Measurements from ENCODE around the gene VIT. TPM values are rescaled to one million over a fixed set of nuclear protein-coding genes. Genes with fewer than 3 reads are reported as not detected.
A peak's percentile ranks its signal among the peaks of the same experiment; 100 is the strongest.

The VIT gene
- total RNA-seq, 1 donor from 2014 or later, result not detected

- intact Hi-C loops (cut with micrococcal nuclease), result no loop called here
- Mint-ChIP-seq H3K36me3 (ENCODE audit: low read depth) (no peaks in the 10 kb centered on the region), H3K9me3 (peaks cover 8% of the 10 kb centered on the region), H3K27me3 (no peaks in the 10 kb centered on the region), H3K4me1 (no peaks in the 10 kb centered on the region), H3K27ac (no peak overlapping the region), H3K4me3 (no peak overlapping the region)
- DNase-seq, result no peak
Observed at GRCh38 chr2:36707050-36707449, 10.5 kb downstream of the VIT start.

- intact Hi-C loops (cut with micrococcal nuclease), result no loop called here
- Mint-ChIP-seq H3K4me1 (no peaks in the 10 kb centered on the region), H3K4me3 (no peak overlapping the region), H3K27ac (no peak overlapping the region), H3K27me3 (no peaks in the 10 kb centered on the region), H3K36me3 (ENCODE audit: low read depth) (no peaks in the 10 kb centered on the region), H3K9me3 (peaks cover 8% of the 10 kb centered on the region)
- DNase-seq, result peak; percentile 28
Observed at GRCh38 chr2:36708041-36708741, 11.7 kb downstream of the VIT start.

GRCh38 chr2:36710858-36711515, 14.5 kb downstream of the VIT start:
- no peak for DNase-seq
- H3K27me3 Mint-ChIP-seq, result no peaks in the 10 kb centered on the region
- H3K27ac Mint-ChIP-seq, result no peak overlapping the region
- peaks cover 8% of the 10 kb centered on the region for H3K9me3 Mint-ChIP-seq
- H3K36me3 Mint-ChIP-seq (ENCODE audit: low read depth), result no peaks in the 10 kb centered on the region
- intact Hi-C loops (cut with micrococcal nuclease), result no loop called here
- H3K4me3 Mint-ChIP-seq, result no peak overlapping the region
- no peaks in the 10 kb centered on the region for H3K4me1 Mint-ChIP-seq

- Mint-ChIP-seq H3K4me1 (no peaks in the 10 kb centered on the region), H3K36me3 (ENCODE audit: low read depth) (no peaks in the 10 kb centered on the region), H3K9me3 (peaks cover 8% of the 10 kb centered on the region), H3K27me3 (no peaks in the 10 kb centered on the region), H3K27ac (no peak overlapping the region), H3K4me3 (no peak overlapping the region)
- DNase-seq, result no peak
- intact Hi-C loops (cut with micrococcal nuclease), result no loop called here
Observed at GRCh38 chr2:36711741-36712314, 15.3 kb downstream of the VIT start.

GRCh38 chr2:36713310-36713709, 16.8 kb downstream of the VIT start:
- no peak overlapping the region for H3K27ac Mint-ChIP-seq
- no peak for DNase-seq
- H3K36me3 Mint-ChIP-seq (ENCODE audit: low read depth), result no peaks in the 10 kb centered on the region
- intact Hi-C loops (cut with micrococcal nuclease), result no loop called here
- no peaks in the 10 kb centered on the region for H3K4me1 Mint-ChIP-seq
- no peak overlapping the region for H3K4me3 Mint-ChIP-seq
- H3K27me3 Mint-ChIP-seq, result no peaks in the 10 kb centered on the region
- peaks cover 8% of the 10 kb centered on the region for H3K9me3 Mint-ChIP-seq

GRCh38 chr2:36716111-36716510, 19.6 kb downstream of the VIT start:
- H3K36me3 Mint-ChIP-seq (ENCODE audit: low read depth), result no peaks in the 10 kb centered on the region
- no peak overlapping the region for H3K4me3 Mint-ChIP-seq
- H3K27ac Mint-ChIP-seq, result no peak overlapping the region
- DNase-seq, result no peak
- H3K4me1 Mint-ChIP-seq, result no peaks in the 10 kb centered on the region
- H3K27me3 Mint-ChIP-seq, result no peaks in the 10 kb centered on the region
- peaks cover 2% of the 10 kb centered on the region for H3K9me3 Mint-ChIP-seq
- intact Hi-C loops (cut with micrococcal nuclease), result no loop called here

- no peak overlapping the region for H3K4me3 Mint-ChIP-seq
- no peaks in the 10 kb centered on the region for H3K27me3 Mint-ChIP-seq
- intact Hi-C loops (cut with micrococcal nuclease), result no loop called here
- no peaks in the 10 kb centered on the region for H3K4me1 Mint-ChIP-seq
- no peak for DNase-seq
- no peaks in the 10 kb centered on the region for H3K9me3 Mint-ChIP-seq
- no peak overlapping the region for H3K27ac Mint-ChIP-seq
- H3K36me3 Mint-ChIP-seq (ENCODE audit: low read depth), result no peaks in the 10 kb centered on the region
Observed at GRCh38 chr2:36717603-36718266, 21.2 kb downstream of the VIT start.

GRCh38 chr2:36727550-36727949, 31.0 kb downstream of the VIT start:
- intact Hi-C loops (cut with micrococcal nuclease), result no loop called here
- no peak overlapping the region for H3K4me3 Mint-ChIP-seq
- no peak overlapping the region for H3K27ac Mint-ChIP-seq
- DNase-seq, result no peak
- no peaks in the 10 kb centered on the region for H3K27me3 Mint-ChIP-seq
- H3K36me3 Mint-ChIP-seq (ENCODE audit: low read depth), result no peaks in the 10 kb centered on the region
- H3K4me1 Mint-ChIP-seq, result no peaks in the 10 kb centered on the region
- H3K9me3 Mint-ChIP-seq, result no peaks in the 10 kb centered on the region

- no peak overlapping the region for H3K4me3 Mint-ChIP-seq
Observed at GRCh38 chr2:36729067-36729466, 32.6 kb downstream of the VIT start.

GRCh38 chr2:36731941-36732672, 35.6 kb downstream of the VIT start:
- no peak overlapping the region for H3K4me3 Mint-ChIP-seq
- no peaks in the 10 kb centered on the region for H3K4me1 Mint-ChIP-seq
- H3K36me3 Mint-ChIP-seq (ENCODE audit: low read depth), result no peaks in the 10 kb centered on the region
- DNase-seq, result no peak
- no peak overlapping the region for H3K27ac Mint-ChIP-seq
- intact Hi-C loops (cut with micrococcal nuclease), result no loop called here
- H3K9me3 Mint-ChIP-seq, result no peaks in the 10 kb centered on the region
- H3K27me3 Mint-ChIP-seq, result no peaks in the 10 kb centered on the region

More at GRCh38 chr2:36729067-36729466, 32.6 kb downstream of the VIT start:
- no peaks in the 10 kb centered on the region for H3K27me3 Mint-ChIP-seq
- intact Hi-C loops (cut with micrococcal nuclease), result no loop called here
- no peaks in the 10 kb centered on the region for H3K9me3 Mint-ChIP-seq
- DNase-seq, result no peak
- H3K4me1 Mint-ChIP-seq, result no peaks in the 10 kb centered on the region
- H3K36me3 Mint-ChIP-seq (ENCODE audit: low read depth), result no peaks in the 10 kb centered on the region
- no peak overlapping the region for H3K27ac Mint-ChIP-seq

GRCh38 chr2:36732673-36733036, 36.1 kb downstream of the VIT start:
- no peaks in the 10 kb centered on the region for H3K9me3 Mint-ChIP-seq
- DNase-seq, result no peak
- H3K36me3 Mint-ChIP-seq (ENCODE audit: low read depth), result no peaks in the 10 kb centered on the region
- no peak overlapping the region for H3K4me3 Mint-ChIP-seq
- intact Hi-C loops (cut with micrococcal nuclease), result no loop called here
- H3K27me3 Mint-ChIP-seq, result no peaks in the 10 kb centered on the region
- H3K4me1 Mint-ChIP-seq, result no peaks in the 10 kb centered on the region
- H3K27ac Mint-ChIP-seq, result no peak overlapping the region

GRCh38 chr2:36733215-36733614, 36.7 kb downstream of the VIT start:
- Mint-ChIP-seq H3K27me3 (no peaks in the 10 kb centered on the region), H3K36me3 (ENCODE audit: low read depth) (no peaks in the 10 kb centered on the region), H3K9me3 (no peaks in the 10 kb centered on the region), H3K4me1 (no peaks in the 10 kb centered on the region), H3K4me3 (no peak overlapping the region), H3K27ac (no peak overlapping the region)
- intact Hi-C loops (cut with micrococcal nuclease), result no loop called here
- no peak for DNase-seq

- Mint-ChIP-seq H3K9me3 (no peaks in the 10 kb centered on the region), H3K27ac (no peak overlapping the region), H3K27me3 (peaks cover 5% of the 10 kb centered on the region), H3K36me3 (ENCODE audit: low read depth) (no peaks in the 10 kb centered on the region), H3K4me3 (no peak overlapping the region), H3K4me1 (no peaks in the 10 kb centered on the region)
- no peak for DNase-seq
- intact Hi-C loops (cut with micrococcal nuclease), result no loop called here
Observed at GRCh38 chr2:36734304-36734703, 37.8 kb downstream of the VIT start.

All from activated CD4-positive, alpha-beta T cell treated with anti-CD3 and anti-CD28 coated beads, Interleukin-2, amount 10 ng/mL, durations not matched to agents 24 days and 14 days (primary cell).